Parietal lobe (tissue), 2 donors: ENCODE results near the gene DNASE2. TPM values are rescaled to one million over a fixed set of nuclear protein-coding genes. Genes with fewer than 3 reads are reported as not detected.

Experiments
- small RNA-seq: library from RNA; depleted of rRNA; stranded (forward); fragments of <200 nt; gene quantifications from one replicate; pipeline ENCODE3, GENCODE V24; 2014; ENCODE audit warnings: low replicate concordance
- total RNA-seq: library from RNA; depleted of rRNA; stranded (reverse); fragments of >200 nt; gene quantifications from one replicate; pipeline ENCODE4 v1.2.3, GENCODE V29; 2014

DNASE2 gene, protein sequence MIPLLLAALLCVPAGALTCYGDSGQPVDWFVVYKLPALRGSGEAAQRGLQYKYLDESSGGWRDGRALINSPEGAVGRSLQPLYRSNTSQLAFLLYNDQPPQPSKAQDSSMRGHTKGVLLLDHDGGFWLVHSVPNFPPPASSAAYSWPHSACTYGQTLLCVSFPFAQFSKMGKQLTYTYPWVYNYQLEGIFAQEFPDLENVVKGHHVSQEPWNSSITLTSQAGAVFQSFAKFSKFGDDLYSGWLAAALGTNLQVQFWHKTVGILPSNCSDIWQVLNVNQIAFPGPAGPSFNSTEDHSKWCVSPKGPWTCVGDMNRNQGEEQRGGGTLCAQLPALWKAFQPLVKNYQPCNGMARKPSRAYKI
- 2.5 TPM for total RNA-seq

DNA sequence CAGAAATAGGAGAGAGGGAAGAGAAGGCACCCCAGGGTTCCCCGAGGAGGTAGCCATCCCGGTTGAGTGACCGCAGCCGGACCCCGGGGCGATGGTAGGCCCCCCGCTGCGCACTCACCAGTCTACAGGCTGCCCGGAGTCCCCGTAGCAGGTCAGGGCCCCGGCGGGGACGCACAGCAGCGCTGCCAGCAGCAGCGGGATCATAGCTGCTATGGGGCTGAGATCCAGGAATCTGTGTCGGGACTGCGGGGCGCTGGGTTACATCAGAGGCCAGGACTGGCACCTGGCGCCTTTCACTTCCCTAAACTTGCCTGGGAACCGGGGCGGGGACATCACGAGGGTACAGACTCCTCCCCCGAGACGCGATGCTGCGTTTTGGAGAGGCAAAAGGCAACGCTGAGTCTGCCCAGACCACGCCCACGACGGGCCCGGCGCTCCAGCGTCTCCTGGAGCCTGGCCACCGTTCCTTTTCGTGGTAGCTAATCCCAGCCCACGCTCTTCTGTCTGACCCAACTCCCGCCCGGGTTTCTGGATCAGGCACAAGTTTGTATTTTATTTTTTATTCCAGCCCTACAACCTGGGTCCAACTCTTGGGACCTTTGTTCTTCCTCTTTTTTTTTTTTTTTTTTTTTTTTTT lies at the start of gene DNASE2:
Gene DNASE2, minus strand, starts transcription at position 278 of the 637 bp plus-strand sequence. Its CDS starts 74 bp downstream, at position 204.

DNA sequence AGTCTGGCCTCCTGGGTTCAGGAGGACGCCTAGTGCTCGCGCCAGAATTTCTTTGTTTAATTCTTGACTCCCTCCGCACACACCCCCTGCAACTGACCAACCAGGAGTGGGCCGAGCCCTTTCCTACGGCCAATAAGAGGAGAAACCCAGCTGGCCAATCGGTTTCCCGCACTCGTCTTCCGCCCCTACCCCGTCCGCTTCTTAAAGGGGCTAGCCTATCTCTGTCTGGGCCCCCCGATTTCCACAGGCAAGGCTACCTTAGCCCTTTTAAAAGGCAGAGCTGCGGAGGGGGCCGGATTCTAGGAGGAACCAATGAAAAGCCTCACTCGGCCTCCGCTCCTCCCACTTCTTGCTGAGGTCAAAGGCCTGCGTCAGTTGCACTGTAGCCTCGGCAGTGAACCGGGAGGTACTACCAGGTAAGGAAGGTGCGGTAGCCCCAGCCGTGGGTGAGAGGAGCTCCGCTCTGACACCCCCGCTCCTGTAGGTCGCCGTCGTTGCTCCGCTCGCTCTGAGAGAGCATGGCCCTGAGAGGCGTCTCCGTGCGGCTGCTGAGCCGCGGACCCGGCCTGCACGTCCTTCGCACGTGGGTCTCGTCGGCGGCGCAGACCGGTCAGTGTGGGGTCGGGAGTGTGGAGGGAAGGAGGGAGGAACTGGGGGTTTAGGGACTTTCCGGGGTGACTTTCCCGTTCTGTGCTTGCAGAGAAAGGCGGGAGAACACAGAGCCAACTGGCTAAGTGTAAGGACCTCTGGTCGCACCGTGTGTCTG lies 9.7 kb upstream of the DNASE2 start, which contains the start of gene GCDH:
Gene GCDH, plus strand, starts transcription at position 374 of the 766 bp plus-strand sequence. Its CDS starts 145 bp downstream, at position 519.

DNA sequence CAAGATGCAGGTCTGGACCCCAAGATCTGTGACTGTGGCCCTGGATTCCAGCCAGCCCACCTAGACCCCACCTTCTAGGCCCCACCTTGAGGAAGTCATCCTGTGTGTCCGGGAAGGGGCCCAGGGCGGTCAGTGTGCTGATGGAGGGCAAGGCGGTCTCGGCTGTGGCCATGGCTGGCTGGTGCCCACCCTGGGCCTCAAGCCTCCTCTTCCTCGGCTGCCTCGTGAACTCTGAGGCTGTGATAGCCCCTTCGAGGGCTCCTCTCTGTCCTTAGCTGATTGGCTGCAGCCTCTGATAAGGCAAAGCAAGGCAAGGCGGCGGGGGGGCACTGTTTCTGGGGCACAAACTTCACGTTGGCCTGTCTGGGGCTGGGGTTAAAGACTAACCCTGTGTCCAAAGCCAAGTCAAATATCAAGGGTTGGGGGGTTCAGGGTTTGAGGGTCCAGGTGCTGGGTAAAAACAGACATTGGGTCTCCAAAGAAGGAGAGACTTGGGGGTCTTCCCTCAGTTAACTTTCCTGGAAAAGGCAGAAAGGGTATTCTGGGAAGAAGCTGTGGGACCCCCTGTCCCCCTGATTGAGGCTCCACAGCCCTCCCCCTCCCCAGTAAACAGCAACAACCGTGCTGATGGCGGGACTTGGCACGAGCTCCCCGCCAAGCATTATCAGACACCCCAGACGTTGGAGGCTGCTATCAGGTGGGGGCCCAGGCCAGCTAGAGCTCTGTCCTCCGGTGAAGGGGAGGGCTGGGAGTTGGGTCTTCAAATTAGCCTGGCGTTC lies 5.9 kb upstream of the DNASE2 start, which contains the start of gene KLF1:
Gene KLF1, minus strand, starts transcription at position 233 of the 779 bp plus-strand sequence. Its CDS starts 61 bp downstream, at position 172.

DNA sequence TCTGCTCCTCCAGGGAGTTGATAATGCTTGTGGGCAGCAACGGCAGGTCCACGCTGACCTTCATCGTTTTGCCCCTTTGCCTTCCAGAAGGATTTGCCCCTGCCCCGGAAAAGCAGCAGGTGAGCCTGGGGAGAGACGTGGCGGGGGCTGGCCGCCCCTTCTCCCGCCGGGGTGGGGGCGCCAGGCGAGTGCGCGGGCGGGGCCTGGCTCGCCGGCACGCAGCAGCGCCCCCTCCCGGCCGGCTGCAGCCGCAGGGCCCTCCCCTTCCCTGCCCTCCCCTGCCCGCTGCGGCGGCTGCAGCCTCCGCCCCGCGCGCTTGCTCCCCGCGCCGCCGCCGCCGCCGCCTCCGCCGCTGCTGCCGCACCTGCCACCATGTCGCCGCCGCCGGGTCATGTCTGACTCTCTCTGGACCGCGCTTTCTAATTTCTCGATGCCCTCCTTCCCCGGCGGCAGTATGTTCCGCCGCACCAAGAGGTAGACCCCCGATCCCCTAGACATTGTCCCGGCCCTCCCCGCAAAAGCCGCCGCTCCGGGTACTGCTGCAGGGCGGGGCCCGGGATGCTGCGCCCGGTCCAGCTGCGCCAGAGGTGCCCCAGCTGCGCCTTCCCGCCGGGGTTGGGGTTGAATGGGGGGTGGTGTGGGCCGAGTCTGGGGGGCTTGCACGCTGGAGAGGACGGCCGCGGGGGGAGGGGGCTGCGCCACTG lies 42.9 kb downstream of the DNASE2 start, which contains the start of gene MAST1:
Gene MAST1, plus strand, starts transcription at position 334 of the 704 bp plus-strand sequence. Its CDS starts 58 bp downstream, at position 392.

DNA sequence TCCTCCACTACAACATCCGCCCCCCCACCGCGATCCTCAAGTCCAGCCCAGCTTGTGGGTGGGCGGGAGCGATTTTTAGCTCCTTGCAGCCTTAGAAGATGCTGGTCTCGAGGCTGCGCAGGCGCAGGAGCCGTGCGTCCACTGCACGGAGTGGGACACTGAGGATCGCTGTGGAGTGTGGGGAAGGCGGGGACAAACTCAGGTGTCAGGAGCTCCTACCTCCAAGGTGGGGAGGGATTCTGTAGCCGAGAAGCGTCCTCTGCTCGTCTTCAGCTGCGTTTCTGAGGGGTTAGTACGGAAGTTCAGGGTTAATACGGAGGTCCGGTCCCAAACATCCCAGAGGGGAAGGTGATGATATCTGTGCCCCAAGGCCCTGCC lies 46.7 kb downstream of the DNASE2 start, which contains the start of gene RTBDN:
Gene RTBDN, minus strand, starts transcription at position 14 of the 378 bp plus-strand sequence. CDS start 4,600 bp downstream, outside the sequence.

Small RNAs within 50 kb of the gene (small RNA-seq; reads per million reads assigned to genes)
- gene MIR5695: 0.28 reads per million
- not detected for gene MIR6794

Other genes starting within 250 kb of the DNASE2 start
- 13.8 TPM for gene MAN2B1, start 214.7 kb downstream of the DNASE2 start, total RNA-seq
- 14.4 TPM for gene WDR83, start 214.6 kb downstream of the DNASE2 start, total RNA-seq
- gene DHPS, start 199.6 kb downstream of the DNASE2 start, total RNA-seq: 110 TPM
- gene GNG14, start 193.5 kb downstream of the DNASE2 start, total RNA-seq: not detected
- gene FBXW9, start 184.8 kb downstream of the DNASE2 start, total RNA-seq: 8.1 TPM
- gene TNPO2, start 157.5 kb downstream of the DNASE2 start, total RNA-seq: 90.1 TPM
- 157 TPM for gene TRIR, start 146.8 kb downstream of the DNASE2 start, total RNA-seq
- 45.4 TPM for gene GET3, start 144.0 kb downstream of the DNASE2 start, total RNA-seq
- gene BEST2, start 129.7 kb downstream of the DNASE2 start, total RNA-seq: not detected
- gene HOOK2, start 105.9 kb downstream of the DNASE2 start, total RNA-seq: 35.4 TPM
- 10.3 TPM for gene JUNB, start 90.0 kb downstream of the DNASE2 start, total RNA-seq
- 189 TPM for gene PRDX2, start 79.6 kb downstream of the DNASE2 start, total RNA-seq
- not detected for gene THSD8, start 79.4 kb downstream of the DNASE2 start, total RNA-seq
- gene RNASEH2A, start 74.9 kb downstream of the DNASE2 start, total RNA-seq: 16.9 TPM
- gene RTBDN, start 46.9 kb downstream of the DNASE2 start, total RNA-seq: 2.2 TPM
- 131 TPM for gene MAST1, start 42.9 kb downstream of the DNASE2 start, total RNA-seq
- gene KLF1, start 5.8 kb upstream of the DNASE2 start, total RNA-seq: 0.31 TPM
- 25.7 TPM for gene GCDH, start 9.7 kb upstream of the DNASE2 start, total RNA-seq
- gene SYCE2, start 37.8 kb upstream of the DNASE2 start, total RNA-seq: not detected
- 55.7 TPM for gene FARSA, start 52.3 kb upstream of the DNASE2 start, total RNA-seq
- gene CALR, start 57.2 kb upstream of the DNASE2 start, total RNA-seq: 211 TPM
- 35.1 TPM for gene RAD23A, start 64.4 kb upstream of the DNASE2 start, total RNA-seq
- gene GADD45GIP1, start 75.8 kb upstream of the DNASE2 start, total RNA-seq: 15.3 TPM
- not detected for gene DAND5, start 88.1 kb upstream of the DNASE2 start, total RNA-seq
- 235 TPM for gene NFIX, start 114.0 kb upstream of the DNASE2 start, total RNA-seq
- 2.8 TPM for gene LYL1, start 221.4 kb upstream of the DNASE2 start, total RNA-seq
- 32.2 TPM for gene TRMT1, start 235.3 kb upstream of the DNASE2 start, total RNA-seq
- gene NACC1, start 236.8 kb upstream of the DNASE2 start, total RNA-seq: 26.9 TPM